GM19043 (cell line): ENCODE measurements around the gene ANO4.

Source experiments
- ATAC-seq: cut with Tn5 transposase; IDR thresholded peaks from one replicate; pipeline ENCODE4 v1.9.1; 2021; ENCODE audit warnings: low read depth; ENCODE audit not compliant: unreplicated experiment

ANO4 gene

DNA sequence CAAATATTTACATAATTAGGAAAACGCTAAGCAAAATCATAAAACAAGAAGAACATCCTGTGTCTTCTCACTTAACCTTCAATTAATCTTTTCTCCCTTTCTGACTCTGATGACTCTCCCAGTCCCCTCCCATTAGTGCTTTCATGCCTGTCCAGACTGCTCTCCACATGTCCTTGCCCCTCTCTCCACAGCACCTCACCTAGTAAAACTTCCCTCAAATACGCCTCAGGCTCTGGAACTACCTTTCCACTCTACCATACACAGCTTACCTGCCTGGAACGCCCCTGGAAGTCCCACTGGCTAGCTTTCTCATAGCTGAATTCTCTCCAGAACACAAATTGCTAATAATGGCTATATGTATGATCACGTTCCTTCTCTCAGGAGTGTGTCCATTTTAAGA lies 370.7 kb downstream of the ANO4 start:
- no peak for ATAC-seq

- ATAC-seq = no peak
These were observed 372.3 kb downstream of the ANO4 start for GRCh38 chr12:101166866-101167265.

DNA sequence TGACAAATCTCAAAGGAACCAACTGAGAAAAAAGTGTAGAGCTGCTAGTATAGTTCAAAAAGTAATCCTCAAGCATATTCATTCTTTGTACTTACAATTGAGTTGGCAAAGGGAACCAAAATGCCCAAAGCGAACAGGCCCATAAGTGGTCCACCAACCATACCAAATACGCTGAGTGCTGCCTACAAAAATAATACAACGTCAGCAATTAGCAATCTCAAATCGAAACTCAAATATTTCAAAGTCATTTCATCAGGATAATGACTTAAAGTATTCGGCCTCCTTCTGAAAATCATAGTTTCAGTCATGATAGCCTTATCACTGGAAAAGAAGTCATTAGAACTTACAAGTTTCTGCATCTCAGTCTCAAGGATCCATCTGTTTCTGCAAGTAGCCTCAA lies 373.4 kb downstream of the ANO4 start:
- ATAC-seq = no peak

DNA sequence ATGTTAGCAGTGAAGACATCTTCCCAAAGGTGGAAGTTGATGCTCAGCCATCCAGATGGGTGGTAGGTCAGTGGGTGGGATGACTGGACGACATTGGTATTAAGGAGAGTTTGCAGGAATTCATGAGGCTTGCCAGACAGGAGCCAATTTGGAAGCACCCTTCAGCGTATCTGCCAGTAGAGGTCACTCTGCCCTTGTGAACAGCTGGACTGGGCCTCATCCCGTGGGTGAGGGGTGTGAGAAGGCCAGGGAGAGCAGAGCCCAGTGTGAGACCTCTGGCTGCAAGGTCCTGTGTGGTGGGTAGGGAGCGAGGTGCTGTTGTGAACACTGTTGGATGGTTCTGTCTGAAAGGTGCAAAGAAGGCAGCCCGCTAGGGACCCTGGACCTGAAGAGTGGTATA lies 377.7 kb downstream of the ANO4 start:
- ATAC-seq = no peak

- no peak for ATAC-seq
These were observed 378.7 kb downstream of the ANO4 start for GRCh38 chr12:101173197-101173749.

DNA sequence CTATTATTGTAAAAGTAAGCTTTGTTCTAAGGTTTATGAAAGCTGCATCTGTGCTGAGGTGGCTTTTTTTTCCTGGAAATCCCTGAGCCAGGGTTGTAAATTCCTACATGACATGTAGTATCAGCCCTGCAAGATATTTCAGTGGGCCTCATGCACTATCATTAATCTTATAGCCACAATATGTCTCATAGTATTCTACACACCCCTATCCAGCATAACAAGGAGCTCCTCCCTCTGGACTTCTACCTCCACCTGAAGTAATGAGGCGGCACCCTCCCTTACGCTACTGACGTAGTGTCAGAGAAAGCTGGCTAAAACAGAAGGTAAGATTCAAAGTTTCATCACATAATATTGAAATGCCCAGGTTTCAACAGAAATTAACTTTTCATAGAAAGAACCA lies 380.0 kb downstream of the ANO4 start:
- ATAC-seq = no peak
